Medulla oblongata (tissue), 1 donor: ENCODE data around the gene NLRX1.
"Not testable (repeated sequence)": the region's sequence is repeated elsewhere in the genome, so short reads cannot be mapped to it uniquely, and the experiment has no call there.

Experiments
- DNase-seq: peaks from one replicate; pipeline ENCODE4 v3.0.0-alpha.2; 2015; ENCODE audit errors: extremely low spot score

The NLRX1 gene

DNA sequence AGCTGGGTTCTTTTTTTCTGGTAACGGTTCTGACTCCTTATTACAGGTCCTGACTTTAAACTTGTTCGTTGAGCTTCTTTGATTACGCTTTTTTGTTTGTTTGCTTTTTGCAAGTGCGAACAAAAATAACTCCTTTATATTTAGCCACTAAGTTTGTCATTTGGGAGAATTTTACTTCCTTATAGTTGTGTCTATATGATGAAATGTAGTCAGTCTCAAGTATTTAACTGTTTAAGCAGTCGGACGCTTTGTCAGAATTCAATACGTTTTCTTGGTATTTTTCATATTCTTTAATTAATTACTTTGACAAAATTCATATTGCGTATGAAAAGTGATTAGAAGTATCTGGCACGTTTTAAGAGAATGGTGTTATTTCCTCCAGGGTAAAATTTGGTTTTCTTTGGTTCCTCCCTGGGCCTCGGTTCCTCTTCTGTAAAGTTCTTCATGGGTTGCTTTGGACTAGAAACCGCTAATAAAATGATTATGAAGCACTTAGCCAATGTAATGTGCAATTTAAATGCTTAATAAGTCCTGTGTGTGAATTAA is 39.0 kb downstream of the NLRX1 start:
- DNase-seq, result no peak

DNA sequence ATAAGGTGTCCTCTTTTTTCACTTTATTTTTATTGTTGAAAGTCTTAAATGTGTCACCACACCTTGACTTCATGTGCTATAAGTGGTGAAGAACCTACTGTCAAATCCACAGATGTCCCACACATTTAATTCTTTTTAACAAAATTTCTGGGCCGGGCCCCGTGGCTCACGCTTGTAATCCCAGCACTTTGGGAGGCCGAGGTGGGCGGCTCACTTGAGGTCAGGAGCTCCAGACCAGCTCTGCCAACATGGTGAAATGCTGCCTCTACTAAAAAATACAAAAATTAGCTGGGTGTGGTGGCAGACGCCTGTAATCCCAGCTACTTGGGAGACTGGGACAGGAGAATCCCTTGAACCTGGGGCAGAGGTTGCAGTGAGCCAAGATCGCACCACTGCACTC is 40.7 kb downstream of the NLRX1 start:
- no peak for DNase-seq

DNA sequence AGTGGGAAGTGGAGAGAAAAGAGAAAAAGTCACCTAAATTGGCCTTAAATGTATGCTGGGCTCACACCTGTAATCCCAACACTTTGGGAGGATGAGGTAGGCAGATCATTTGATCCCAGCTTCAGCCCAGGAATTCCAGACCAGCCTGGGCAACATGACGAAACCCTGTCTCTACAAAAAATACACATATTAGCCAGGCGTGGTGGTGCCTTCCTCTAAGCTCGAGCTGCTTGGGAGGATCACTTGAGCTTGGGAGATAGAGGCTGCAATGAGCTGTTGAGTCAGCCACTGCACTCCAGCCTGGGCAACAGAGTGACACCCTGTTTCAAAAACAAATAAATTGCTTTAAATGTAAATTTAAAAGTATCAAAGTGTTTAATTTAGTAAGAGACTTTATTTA is 41.5 kb downstream of the NLRX1 start:
- DNase-seq, result no peak

DNA sequence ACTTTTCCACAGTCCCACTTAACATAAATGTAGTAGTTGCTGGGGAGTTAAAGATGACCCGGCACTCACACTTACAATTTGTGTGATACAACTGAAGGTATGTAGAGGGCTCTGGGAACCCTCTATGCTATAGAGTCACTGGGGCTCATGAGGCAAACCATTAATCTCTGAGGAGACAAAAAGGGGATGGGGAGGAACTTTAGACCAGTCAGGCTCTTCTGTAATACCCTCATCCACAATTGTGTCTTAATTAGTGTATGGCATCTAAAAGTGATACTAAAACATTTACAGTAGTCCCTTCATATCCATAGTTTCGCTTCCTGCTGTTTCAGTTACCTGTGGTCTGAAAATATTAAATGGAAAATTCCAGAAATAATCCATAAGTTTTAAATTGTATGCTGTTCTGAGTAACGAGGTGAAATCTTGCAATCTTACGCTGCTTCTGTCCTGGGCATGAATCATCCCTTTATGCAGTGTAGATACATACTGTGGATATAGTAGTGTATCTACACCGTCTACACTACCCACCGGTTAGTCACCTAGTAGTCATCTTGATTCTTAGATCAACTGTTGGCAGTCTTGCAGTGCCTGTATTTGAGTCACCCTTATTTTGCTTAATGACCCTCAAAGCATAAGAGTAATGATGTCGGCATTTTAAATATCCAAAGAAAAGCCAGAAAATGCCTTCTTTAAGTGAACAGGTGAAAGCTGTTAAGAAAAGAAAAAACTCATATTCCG is 49.8 kb downstream of the NLRX1 start:
- DNase-seq, result no peak

DNA sequence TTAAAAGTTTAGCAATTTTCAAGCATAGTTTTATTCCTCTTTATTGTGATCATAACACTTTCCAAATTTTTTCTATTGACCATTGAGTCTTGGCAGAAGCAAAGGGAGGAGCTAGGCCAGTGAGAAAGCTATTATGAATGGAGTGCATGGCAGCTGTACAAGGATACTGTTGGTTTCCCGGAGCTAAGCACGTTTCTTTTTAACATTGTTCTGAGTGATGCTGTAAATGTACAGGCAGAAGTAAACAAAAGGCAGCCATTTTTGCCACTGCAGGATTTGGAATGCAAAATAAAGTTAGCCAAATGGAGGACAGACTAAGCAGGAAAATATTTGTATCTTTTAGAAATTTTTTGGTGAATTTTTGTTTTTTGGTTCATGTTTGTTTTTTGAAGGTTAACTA is 53.8 kb downstream of the NLRX1 start:
- peak; percentile 66 for DNase-seq

DNA sequence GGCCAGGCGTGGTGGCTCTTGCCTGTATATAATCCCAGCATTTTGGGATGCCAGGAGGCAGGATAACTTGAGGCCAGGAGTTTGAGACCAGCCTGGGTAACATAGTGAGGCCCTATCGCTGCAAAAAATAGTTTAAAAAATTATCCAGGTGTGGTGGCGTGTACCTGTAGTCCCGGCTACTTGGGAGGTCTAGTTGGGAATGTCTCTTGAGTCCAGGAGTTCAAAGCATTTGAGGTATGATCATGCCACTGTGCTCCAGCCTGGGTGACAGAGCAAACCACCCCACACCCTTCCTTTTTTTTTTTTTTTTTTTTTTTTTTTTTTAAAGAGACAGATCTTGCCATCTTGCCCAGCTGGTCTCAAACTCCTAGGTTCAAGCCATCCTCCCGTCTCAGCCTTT is 54.4 kb downstream of the NLRX1 start:
- no peak for DNase-seq

DNA sequence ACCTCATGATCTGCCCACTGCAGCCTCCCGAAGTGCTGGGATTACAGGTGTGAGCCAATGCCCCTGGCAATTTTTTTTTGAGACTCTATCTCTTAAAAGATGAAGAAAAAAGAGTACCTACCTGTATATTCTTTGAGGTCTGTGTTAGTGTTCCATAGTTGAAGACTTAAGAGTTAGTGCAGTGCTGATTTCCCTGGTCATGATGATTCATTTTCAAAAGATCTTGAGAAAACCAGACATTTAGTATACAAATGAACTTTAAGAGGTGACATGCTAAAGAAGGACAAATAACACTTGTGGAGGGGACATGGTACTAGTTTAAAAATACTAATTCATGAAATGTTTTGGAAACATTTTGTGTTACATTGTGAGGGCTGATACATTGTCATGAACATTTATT is 55.3 kb downstream of the NLRX1 start:
- no peak for DNase-seq

DNA sequence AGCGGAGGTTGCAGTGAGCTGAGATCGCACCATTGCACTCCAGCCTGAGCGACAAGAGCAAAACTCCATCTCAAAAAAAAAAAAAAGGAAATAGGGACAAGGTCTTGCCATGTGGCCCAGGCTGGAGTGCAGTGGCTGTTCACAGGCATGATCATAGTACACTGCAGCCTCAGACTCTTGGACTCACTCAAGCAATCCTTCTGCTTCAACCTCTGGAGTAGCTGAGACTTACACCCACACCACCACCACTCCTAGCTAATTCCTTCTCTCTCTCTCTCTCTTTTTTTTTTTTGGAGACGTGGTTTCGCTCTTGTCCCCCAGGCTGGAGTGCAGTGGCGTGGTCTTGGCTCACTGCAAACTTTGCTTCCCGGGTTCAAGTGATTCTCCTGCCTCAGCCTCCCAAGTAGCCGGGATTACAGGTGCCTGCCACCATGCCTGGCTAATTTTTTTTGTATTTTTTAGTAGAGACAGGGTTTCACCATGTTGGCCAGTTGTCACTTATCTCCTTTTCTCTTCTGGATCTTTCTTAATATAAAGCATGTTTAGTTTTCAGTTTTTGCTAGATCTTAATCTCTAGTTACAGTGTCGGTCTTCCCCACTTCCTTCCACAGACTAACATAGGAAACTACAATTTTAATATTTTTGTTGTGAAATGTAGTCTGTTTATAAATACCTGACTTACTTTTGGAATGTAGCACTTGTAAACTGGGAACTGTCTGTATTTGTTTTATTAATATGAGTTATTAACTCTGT is 60.2 kb downstream of the NLRX1 start:
- DNase-seq, result not testable (repeated sequence)

DNA sequence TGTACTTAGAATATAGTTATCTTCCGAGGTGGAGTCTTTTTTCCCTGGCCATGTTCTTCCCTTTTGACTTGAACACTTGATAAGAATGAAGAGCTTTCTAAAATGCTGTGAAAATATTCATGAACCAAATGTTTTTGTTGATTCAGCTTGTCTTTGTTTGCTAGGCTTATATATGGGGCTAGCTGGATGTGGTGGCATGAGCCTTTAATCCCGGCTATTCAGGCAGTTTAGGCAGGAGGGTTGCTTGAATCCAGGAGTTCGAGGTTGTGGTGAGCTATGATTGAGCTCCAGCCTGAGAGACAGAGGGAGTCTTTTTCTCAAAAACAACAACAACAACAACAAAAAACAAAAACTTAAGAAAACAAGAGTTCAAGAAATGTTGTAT is 60.8 kb downstream of the NLRX1 start:
- DNase-seq, result no peak

DNA sequence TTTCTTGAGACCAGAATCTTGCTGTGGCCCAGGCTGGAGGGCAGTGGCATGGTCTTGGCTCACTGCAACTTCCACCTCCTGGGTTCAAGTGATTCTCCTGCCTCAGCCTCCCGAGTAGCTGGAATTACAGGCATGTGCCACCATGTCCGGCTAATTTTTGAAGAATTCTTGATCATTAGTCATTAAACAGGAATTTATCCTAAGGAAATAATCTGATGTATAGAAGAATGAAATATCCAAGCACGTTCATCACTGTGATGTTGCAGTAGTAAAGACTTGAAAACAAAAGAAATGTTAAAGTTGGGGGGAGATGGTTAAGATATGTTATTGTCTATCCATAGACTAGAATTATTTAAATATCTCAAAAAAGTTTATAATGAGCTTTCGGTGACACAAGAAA is 61.2 kb downstream of the NLRX1 start:
- DNase-seq, result no peak
